Stimulated activated CD8-positive, alpha-beta memory T cell treated with anti-CD3 and anti-CD28 coated beads, Interleukin-12 subunit alpha, Interleukin-12 subunit beta, amount 100 ng/mL, for 4 hours (primary cell): ENCODE results near the gene DLGAP5.

ENCODE experiments used
- DNase-seq: peaks from one replicate; pipeline ENCODE4 v3.0.0-alpha.2; 2020; ENCODE audit warnings: low read depth

Gene DLGAP5

GRCh38 chr14:55129428-55130195, 61.8 kb downstream of the DLGAP5 start:
- peak; percentile 31 for DNase-seq

GRCh38 chr14:55129086-55129427, 62.3 kb downstream of the DLGAP5 start, which contains the start of gene LGALS3:
LGALS3 (plus strand) TSS chr14:55129252; CDS start chr14:55137374, 8,122 bp downstream.
- DNase-seq = peak; percentile 11

- DNase-seq = no peak
These were observed 62.8 kb downstream of the DLGAP5 start for GRCh38 chr14:55128386-55129085.

- DNase-seq = no peak
These were observed 63.9 kb downstream of the DLGAP5 start for GRCh38 chr14:55127460-55127951.

- no peak for DNase-seq
These were observed 64.4 kb downstream of the DLGAP5 start for GRCh38 chr14:55126932-55127459.

- no peak for DNase-seq
These were observed 65.4 kb downstream of the DLGAP5 start for GRCh38 chr14:55126034-55126433.

GRCh38 chr14:55125403-55125802, 66.0 kb downstream of the DLGAP5 start:
- no peak for DNase-seq

GRCh38 chr14:55124774-55125386, 66.5 kb downstream of the DLGAP5 start:
- DNase-seq = no peak

GRCh38 chr14:55123852-55124639, 67.3 kb downstream of the DLGAP5 start:
- DNase-seq = no peak

- DNase-seq = no peak
These were observed 68.3 kb downstream of the DLGAP5 start for GRCh38 chr14:55123101-55123500.

- no peak for DNase-seq
These were observed 68.9 kb downstream of the DLGAP5 start for GRCh38 chr14:55122440-55122986.

- no peak for DNase-seq
These were observed 69.6 kb downstream of the DLGAP5 start for GRCh38 chr14:55121628-55122439.

- DNase-seq = no peak
These were observed 70.6 kb downstream of the DLGAP5 start for GRCh38 chr14:55120571-55121495.

GRCh38 chr14:55118761-55119160, 72.6 kb downstream of the DLGAP5 start:
- no peak for DNase-seq

- DNase-seq = no peak
These were observed 73.5 kb downstream of the DLGAP5 start for GRCh38 chr14:55117803-55118441.

GRCh38 chr14:55116246-55117030, 74.9 kb downstream of the DLGAP5 start:
- DNase-seq = no peak

- no peak for DNase-seq
These were observed 75.5 kb downstream of the DLGAP5 start for GRCh38 chr14:55115861-55116245.

- DNase-seq = no peak
These were observed 75.9 kb downstream of the DLGAP5 start for GRCh38 chr14:55115460-55115859.
